ENCODE data around the gene NTRK3. TPM values are rescaled to one million over a fixed set of nuclear protein-coding genes. Genes with fewer than 3 reads are reported as not detected.

Gene NTRK3
- total and polyA plus RNA-seq, 8 donors, result 0.13 to 1.1 (median 0.60) TPM

GRCh38 chr15:88071141-88071540, 185.4 kb downstream of the NTRK3 start:
- H3K4me1 ChIP-seq, result no peaks in the 10 kb centered on the region
- no peaks in the 10 kb centered on the region for H3K36me3 ChIP-seq
- FAIRE-seq (no peak), ATAC-seq (no peak), DNase-seq (no peak)
- no peak overlapping the region for H3K4me3 ChIP-seq
- no peaks in the 10 kb centered on the region for H3K9me3 ChIP-seq
- WGBS, 2 donors, result 52 to 60% methylated on average over 6 of the region's 6 CpGs
- intact Hi-C loops (cut with DNase I), result no loop called here
- peaks cover 0 to 4% (median 0%) of the 10 kb centered on the region in 4 donors for H3K27me3 ChIP-seq
- no peak for TF ChIP-seq CTCF (IDR thresholded peaks at IDR 0.05)
- H3K27ac ChIP-seq, result no peak overlapping the region

GRCh38 chr15:88069561-88069960, 187.0 kb downstream of the NTRK3 start:
- Histone ChIP-seq H3K27me3 (peaks cover 0 to 4% (median 0%) of the 10 kb centered on the region in 4 donors), H3K9me3 (no peaks in the 10 kb centered on the region), H3K27ac (no peak overlapping the region), H3K36me3 (no peaks in the 10 kb centered on the region), H3K4me3 (no peak overlapping the region), H3K4me1 (no peaks in the 10 kb centered on the region)
- ATAC-seq, result no peak
- 45 to 58% methylated on average over 6 of the region's 6 CpGs for WGBS, 2 donors
- no peak for TF ChIP-seq CTCF (IDR thresholded peaks at IDR 0.05)
- no peak for FAIRE-seq
- no peak for DNase-seq
- intact Hi-C loops (cut with DNase I), result no loop called here

- Histone ChIP-seq H3K4me3 (no peak overlapping the region), H3K27ac (no peak overlapping the region), H3K27me3 (peaks cover 0 to 4% (median 0%) of the 10 kb centered on the region in 4 donors), H3K36me3 (no peaks in the 10 kb centered on the region), H3K4me1 (no peaks in the 10 kb centered on the region), H3K9me3 (no peaks in the 10 kb centered on the region)
- DNase-seq (no peak), ATAC-seq (no peak), FAIRE-seq (no peak)
- intact Hi-C loops (cut with DNase I), result no loop called here
- TF ChIP-seq CTCF (IDR thresholded peaks at IDR 0.05), result no peak
- WGBS, 2 donors, result 32 to 38% methylated on average over 3 of the region's 3 CpGs
Measured at GRCh38 chr15:88067331-88067685, 189.2 kb downstream of the NTRK3 start.

GRCh38 chr15:88066636-88067330, 189.8 kb downstream of the NTRK3 start:
- Histone ChIP-seq H3K36me3 (no peaks in the 10 kb centered on the region), H3K4me3 (no peak overlapping the region), H3K4me1 (no peaks in the 10 kb centered on the region), H3K9me3 (no peaks in the 10 kb centered on the region), H3K27ac (no peak overlapping the region), H3K27me3 (peaks cover 0 to 4% (median 0%) of the 10 kb centered on the region in 4 donors)
- TF ChIP-seq CTCF (IDR thresholded peaks at IDR 0.05), result no peak
- intact Hi-C loops (cut with DNase I), result no loop called here
- DNase-seq, result no peak
- no peak for ATAC-seq
- 37 to 56% methylated on average over 4 of the region's 4 CpGs for WGBS, 2 donors
- FAIRE-seq, result no peak

- Histone ChIP-seq H3K36me3 (no peaks in the 10 kb centered on the region), H3K9me3 (no peaks in the 10 kb centered on the region), H3K4me1 (no peaks in the 10 kb centered on the region), H3K27ac (no peak overlapping the region), H3K27me3 (no peaks in the 10 kb centered on the region), H3K4me3 (no peak overlapping the region)
- 73 to 86% methylated on average over 10 of the region's 10 CpGs for WGBS, 2 donors
- DNase-seq (no peak), ATAC-seq (no peak), FAIRE-seq (no peak)
- intact Hi-C loops (cut with DNase I), result no loop called here
- TF ChIP-seq CTCF (IDR thresholded peaks at IDR 0.05), result no peak
Measured at GRCh38 chr15:88061452-88061851, 195.1 kb downstream of the NTRK3 start.
